ENCODE measurements around the gene MFN2.

MFN2 gene

GRCh38 chr1:11952455-11953109 lies 27.7 kb upstream of the MFN2 start (continued):
- peak; percentile 52 for TF ChIP-seq ZFHX2 (tag by site-specific recombination; conservative IDR thresholded peaks at IDR 0.05)

- peaks cover 12 to 74% of the 10 kb centered on the region in 2 experiments; a peak in 2 of 3 replicates for H3K36me3 ChIP-seq (ENCODE audit: control insufficient read depth in 2 of 2, insufficient read depth in 1 of 2, low read length in 2 of 2)
- POLR2A ChIA-PET: no interaction called here
Measured at GRCh38 chr1:11955221-11955620, 25.0 kb upstream of the MFN2 start.

DNA sequence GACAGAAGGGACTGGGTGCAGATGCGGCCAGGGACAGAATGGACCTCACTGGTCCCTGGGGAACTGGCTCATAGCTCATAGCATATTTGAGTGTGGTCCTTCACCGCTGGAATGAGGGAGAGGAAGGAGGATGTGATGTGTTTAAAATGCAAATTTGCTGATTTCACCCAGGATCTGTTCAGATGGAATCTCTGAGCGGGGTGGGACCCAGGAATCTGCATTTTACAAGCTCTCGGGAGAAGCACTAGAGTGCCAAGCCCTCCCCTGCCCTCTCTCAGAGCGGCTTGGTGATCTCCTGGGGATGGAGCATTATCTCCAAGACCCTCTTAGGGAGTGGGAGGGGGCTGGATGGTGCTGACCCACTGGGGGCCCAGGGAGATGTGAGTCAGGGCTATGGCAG lies 22.8 kb upstream of the MFN2 start:
- H3K36me3 ChIP-seq (ENCODE audit: control insufficient read depth in 2 of 2, insufficient read depth in 1 of 2, low read length in 2 of 2): peaks cover 19 to 64% of the 10 kb centered on the region in 2 experiments; a peak in 2 of 3 replicates
- no peaks in the 10 kb centered on the region for H3K9me3 ChIP-seq (ENCODE audit: control insufficient read depth, insufficient read depth, low read depth, low read length)
- ChIA-PET CTCF (interaction anchor here (0.6 kb wide), 1 partner anchor 74 kb away, joined by 4 read pairs; no protein-coding TSS in a partner anchor), POLR2A (interaction anchor here (0.5 to 0.9 kb wide), 2 partner anchors 12 to 48 kb away, joined by 5 read pairs; no protein-coding TSS in a partner anchor)
- no peaks in the 10 kb centered on the region for H3K4me1 ChIP-seq (ENCODE audit: control insufficient read depth, insufficient read depth, low read length)
- H3K27ac ChIP-seq (ENCODE audit: extremely low read depth, low read depth, low read length): no peak overlapping the region
- TF ChIP-seq ZNF549 (tag by site-specific recombination; IDR thresholded peaks at IDR 0.05) (no peak), ZBTB20 (tag by site-specific recombination; IDR thresholded peaks at IDR 0.05) (peak; percentile 74)
- no peak overlapping the region for H3K4me3 ChIP-seq (ENCODE audit: low read depth, low read length)

More at GRCh38 chr1:11955221-11955620, 25.0 kb upstream of the MFN2 start:
- Histone ChIP-seq H3K4me3 (ENCODE audit: low read depth, low read length) (no peak overlapping the region), H3K4me1 (ENCODE audit: control insufficient read depth, insufficient read depth, low read length) (no peaks in the 10 kb centered on the region), H3K9me3 (ENCODE audit: control insufficient read depth, insufficient read depth, low read depth, low read length) (no peaks in the 10 kb centered on the region), H3K27ac (ENCODE audit: extremely low read depth, low read depth, low read length) (no peak overlapping the region)
- TF ChIP-seq GLI2 (tag by site-specific recombination; IDR thresholded peaks at IDR 0.05; ENCODE audit: borderline replicate concordance, low read depth) (no peak), ZNF600 (tag by site-specific recombination; IDR thresholded peaks at IDR 0.05) (no peak), GLIS2 (tag by site-specific recombination; IDR thresholded peaks at IDR 0.05) (no peak), GLIS1 (tag by site-specific recombination; IDR thresholded peaks at IDR 0.05) (no peak), KLF16 (tag by site-specific recombination; IDR thresholded peaks at IDR 0.05) (no peak)
- CTCF ChIA-PET: interaction anchor here (0.6 kb wide), 2 partner anchors 84 to 102 kb away, joined by 3 read pairs; no protein-coding TSS in a partner anchor

DNA sequence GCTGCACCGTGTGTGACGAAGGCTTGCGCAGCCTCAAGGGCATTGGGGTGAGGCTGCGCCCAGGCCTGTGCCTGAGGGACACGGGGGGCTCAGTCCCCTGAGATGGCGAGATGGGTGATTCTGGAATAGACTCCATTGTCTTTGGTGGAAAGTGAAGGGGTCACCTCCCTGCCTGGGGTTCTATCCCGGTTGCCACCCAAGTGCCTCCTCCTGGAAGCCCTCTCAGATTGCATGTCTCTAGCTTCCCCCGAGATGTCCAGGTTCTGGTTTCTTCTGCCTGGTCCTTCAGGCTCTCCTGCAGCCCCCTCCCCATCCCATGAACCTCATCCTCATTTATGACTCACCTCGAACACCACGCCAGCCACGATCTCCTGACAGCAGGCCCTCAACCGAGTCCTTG lies 22.3 kb upstream of the MFN2 start:
- no peaks in the 10 kb centered on the region for H3K9me3 ChIP-seq (ENCODE audit: control insufficient read depth, insufficient read depth, low read depth, low read length)
- H3K27ac ChIP-seq (ENCODE audit: extremely low read depth, low read depth, low read length): no peak overlapping the region
- ChIA-PET POLR2A (interaction anchor here (0.5 to 1.6 kb wide), 2 partner anchors 13 to 48 kb away, joined by 5 to 6 read pairs; no protein-coding TSS in a partner anchor), CTCF (no interaction called here)
- H3K36me3 ChIP-seq (ENCODE audit: control insufficient read depth in 2 of 2, insufficient read depth in 1 of 2, low read length in 2 of 2): peaks cover 19 to 62% of the 10 kb centered on the region in 2 experiments; a peak in 2 of 3 replicates
- TF ChIP-seq SP2 (tag by site-specific recombination; IDR thresholded peaks at IDR 0.05) (no peak), ZIC2 (tag by site-specific recombination; IDR thresholded peaks at IDR 0.05) (0 out of 2 replicates have a peak, but pooled peaks have one; percentile 30), ATF2 (tag by site-specific recombination; IDR thresholded peaks at IDR 0.05; ENCODE audit: low read depth) (no peak)
- no peaks in the 10 kb centered on the region for H3K4me1 ChIP-seq (ENCODE audit: control insufficient read depth, insufficient read depth, low read length)
- no peak overlapping the region for H3K4me3 ChIP-seq (ENCODE audit: low read depth, low read length)

DNA sequence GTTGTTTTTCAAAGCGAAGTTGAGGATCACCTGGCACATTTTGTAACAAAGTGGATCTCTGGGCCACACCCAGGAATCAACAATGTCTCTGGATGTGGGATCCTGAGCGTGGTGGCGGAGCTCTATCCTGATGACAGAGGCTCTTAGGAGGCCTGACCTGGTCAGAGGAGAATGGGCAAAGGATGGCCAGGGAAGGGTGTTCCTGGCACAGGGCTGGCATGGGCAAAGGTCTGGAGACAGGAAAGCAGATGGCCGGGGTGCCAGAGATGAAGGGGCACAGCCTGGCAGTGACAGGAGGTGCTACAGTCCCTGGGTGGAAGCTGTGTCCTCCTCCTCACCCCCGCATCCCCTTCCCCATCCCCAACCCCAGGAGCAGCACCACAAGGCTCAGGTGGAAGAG lies 20.0 kb upstream of the MFN2 start:
- ChIA-PET POLR2A (no interaction called here), CTCF (no interaction called here)
- TF ChIP-seq ZNF133 (tag by site-specific recombination; IDR thresholded peaks at IDR 0.05) (no peak), ZSCAN30 (tag by site-specific recombination; IDR thresholded peaks at IDR 0.05) (no peak), ZNF548 (tag by site-specific recombination; IDR thresholded peaks at IDR 0.05) (no peak), ZNF501 (tag by site-specific recombination; IDR thresholded peaks at IDR 0.05) (no peak), ZNF785 (tag by site-specific recombination; IDR thresholded peaks at IDR 0.05) (no peak), ZNF621 (tag by site-specific recombination; IDR thresholded peaks at IDR 0.05) (no peak), ZNF221 (tag by site-specific recombination; IDR thresholded peaks at IDR 0.05; ENCODE audit: borderline replicate concordance) (no peak), ZNF843 (tag by site-specific recombination; IDR thresholded peaks at IDR 0.05) (no peak), ZNF747 (tag by site-specific recombination; IDR thresholded peaks at IDR 0.05) (no peak)
- TF ChIP-seq, protein P1, sequence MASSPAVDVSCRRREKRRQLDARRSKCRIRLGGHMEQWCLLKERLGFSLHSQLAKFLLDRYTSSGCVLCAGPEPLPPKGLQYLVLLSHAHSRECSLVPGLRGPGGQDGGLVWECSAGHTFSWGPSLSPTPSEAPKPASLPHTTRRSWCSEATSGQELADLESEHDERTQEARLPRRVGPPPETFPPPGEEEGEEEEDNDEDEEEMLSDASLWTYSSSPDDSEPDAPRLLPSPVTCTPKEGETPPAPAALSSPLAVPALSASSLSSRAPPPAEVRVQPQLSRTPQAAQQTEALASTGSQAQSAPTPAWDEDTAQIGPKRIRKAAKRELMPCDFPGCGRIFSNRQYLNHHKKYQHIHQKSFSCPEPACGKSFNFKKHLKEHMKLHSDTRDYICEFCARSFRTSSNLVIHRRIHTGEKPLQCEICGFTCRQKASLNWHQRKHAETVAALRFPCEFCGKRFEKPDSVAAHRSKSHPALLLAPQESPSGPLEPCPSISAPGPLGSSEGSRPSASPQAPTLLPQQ (tag by site-specific recombination; IDR thresholded peaks at IDR 0.05): no peak
- TF ChIP-seq, protein P2, sequence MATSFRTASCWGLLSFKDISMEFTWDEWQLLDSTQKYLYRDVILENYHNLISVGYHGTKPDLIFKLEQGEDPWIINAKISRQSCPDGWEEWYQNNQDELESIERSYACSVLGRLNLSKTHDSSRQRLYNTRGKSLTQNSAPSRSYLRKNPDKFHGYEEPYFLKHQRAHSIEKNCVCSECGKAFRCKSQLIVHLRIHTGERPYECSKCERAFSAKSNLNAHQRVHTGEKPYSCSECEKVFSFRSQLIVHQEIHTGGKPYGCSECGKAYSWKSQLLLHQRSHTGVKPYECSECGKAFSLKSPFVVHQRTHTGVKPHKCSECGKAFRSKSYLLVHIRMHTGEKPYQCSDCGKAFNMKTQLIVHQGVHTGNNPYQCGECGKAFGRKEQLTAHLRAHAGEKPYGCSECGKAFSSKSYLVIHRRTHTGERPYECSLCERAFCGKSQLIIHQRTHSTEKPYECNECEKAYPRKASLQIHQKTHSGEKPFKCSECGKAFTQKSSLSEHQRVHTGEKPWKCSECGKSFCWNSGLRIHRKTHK (tag by site-specific recombination; IDR thresholded peaks at IDR 0.05): no peak
- Histone ChIP-seq H3K27ac (ENCODE audit: extremely low read depth, low read depth, low read length) (no peak overlapping the region), H3K9me3 (ENCODE audit: control insufficient read depth, insufficient read depth, low read depth, low read length) (no peaks in the 10 kb centered on the region), H3K36me3 (ENCODE audit: control insufficient read depth in 2 of 2, insufficient read depth in 1 of 2, low read length in 2 of 2) (peaks cover 17 to 72% of the 10 kb centered on the region in 2 experiments; a peak in 2 of 3 replicates), H3K4me3 (ENCODE audit: low read depth, low read length) (no peak overlapping the region), H3K4me1 (ENCODE audit: control insufficient read depth, insufficient read depth, low read length) (no peaks in the 10 kb centered on the region)
